Smooth muscle cell (in vitro differentiated cells): ENCODE measurements around the gene SNED1. TPM values are rescaled to one million over a fixed set of nuclear protein-coding genes. Genes with fewer than 3 reads are reported as not detected.

Experiments
- DNase-seq: peaks from one replicate; lab custom pipeline; 2025; ENCODE audit not compliant: unreplicated experiment; lab: John Stamatoyannopoulos, UW
- H2AFZ ChIP-seq: fragments of 200-600 bp; sonication (generic); 2 replicates; pipeline ENCODE4 v1.6.0; 2016; ENCODE audit warnings: antibody characterized with exemption, low read depth, mild to moderate bottlenecking
- H3F3A ChIP-seq: fragments of 200-600 bp; sonication (generic); 2 replicates; pipeline ENCODE4 v1.6.0; 2017; ENCODE audit warnings: antibody characterized with exemption, low read depth
- H3K27ac ChIP-seq: fragments of 200-600 bp; sonication (generic); 2 replicates; pipeline ENCODE4 v1.5.1; 2016; ENCODE audit warnings: low read depth, mild to moderate bottlenecking
- H3K27me3 ChIP-seq: fragments of 200-600 bp; sonication (generic); 2 replicates; pipeline ENCODE4 v1.6.1; 2016; ENCODE audit warnings: low read depth, mild to moderate bottlenecking
- H3K36me3 ChIP-seq: fragments of 200-600 bp; sonication (generic); 2 replicates; pipeline ENCODE4 v1.5.1; 2016; ENCODE audit warnings: low read depth
- H3K4me1 ChIP-seq: fragments of 200-600 bp; sonication (generic); 2 replicates; pipeline ENCODE4 v1.5.1; 2016; ENCODE audit warnings: low read depth
- H3K4me2 ChIP-seq: fragments of 200-600 bp; sonication (generic); 2 replicates; pipeline ENCODE4 v1.6.0; 2016; ENCODE audit warnings: mild to moderate bottlenecking
- H3K4me3 ChIP-seq: fragments of 200-600 bp; sonication (generic); 2 replicates; pipeline ENCODE4 v1.5.1; 2016; ENCODE audit warnings: mild to moderate bottlenecking
- H3K79me2 ChIP-seq: fragments of 200-600 bp; sonication (generic); 2 replicates; pipeline ENCODE4 v1.6.0; 2016; ENCODE audit warnings: low read depth, mild to moderate bottlenecking
- H3K9ac ChIP-seq: fragments of 200-600 bp; sonication (generic); 2 replicates; pipeline ENCODE4 v1.6.0; 2016; ENCODE audit warnings: low read depth
- H3K9me3 ChIP-seq: fragments of 200-600 bp; sonication (generic); replicated peaks from 2 replicates; pipeline ENCODE4 v1.5.1; 2016; ENCODE audit warnings: low read depth
- H4K20me1 ChIP-seq: fragments of 200-600 bp; sonication (generic); 2 replicates; pipeline ENCODE4 v1.6.0; 2016; ENCODE audit warnings: low read depth
- CTCF ChIP-seq: fragments of 200-600 bp; sonication (generic); IDR thresholded peaks from 2 replicates; pipeline ENCODE4 v1.5.1; 2017; ENCODE audit warnings: borderline replicate concordance, mild to moderate bottlenecking, antibody characterized with exemption; ENCODE audit not compliant: insufficient read depth, poor library complexity, severe bottlenecking
- WGBS: methylation state at CpG from one replicate; pipeline ENCODE4 v1.1.7; 2016; ENCODE audit warnings: low lambda C conversion rate; 5-methylcytosine and 5-hydroxymethylcytosine counted together
- polyA plus RNA-seq: library from polyadenylated mRNA; unstranded; fragments of >200 nt; fragmentation: Nextera tagmentation; extraction: Ambion mirVana; gene quantifications from 2 replicates; pipeline ENCODE4 v1.2.1, GENCODE V29; 2016
- total RNA-seq: library from RNA; depleted of rRNA; stranded (reverse); fragments of >200 nt; gene quantifications from 2 replicates; pipeline ENCODE4 v1.2.3, GENCODE V29; 2014

Gene SNED1
- total and polyA plus RNA-seq, 2 experiments from 2014 or later: 0.36 to 3.0 TPM

DNA sequence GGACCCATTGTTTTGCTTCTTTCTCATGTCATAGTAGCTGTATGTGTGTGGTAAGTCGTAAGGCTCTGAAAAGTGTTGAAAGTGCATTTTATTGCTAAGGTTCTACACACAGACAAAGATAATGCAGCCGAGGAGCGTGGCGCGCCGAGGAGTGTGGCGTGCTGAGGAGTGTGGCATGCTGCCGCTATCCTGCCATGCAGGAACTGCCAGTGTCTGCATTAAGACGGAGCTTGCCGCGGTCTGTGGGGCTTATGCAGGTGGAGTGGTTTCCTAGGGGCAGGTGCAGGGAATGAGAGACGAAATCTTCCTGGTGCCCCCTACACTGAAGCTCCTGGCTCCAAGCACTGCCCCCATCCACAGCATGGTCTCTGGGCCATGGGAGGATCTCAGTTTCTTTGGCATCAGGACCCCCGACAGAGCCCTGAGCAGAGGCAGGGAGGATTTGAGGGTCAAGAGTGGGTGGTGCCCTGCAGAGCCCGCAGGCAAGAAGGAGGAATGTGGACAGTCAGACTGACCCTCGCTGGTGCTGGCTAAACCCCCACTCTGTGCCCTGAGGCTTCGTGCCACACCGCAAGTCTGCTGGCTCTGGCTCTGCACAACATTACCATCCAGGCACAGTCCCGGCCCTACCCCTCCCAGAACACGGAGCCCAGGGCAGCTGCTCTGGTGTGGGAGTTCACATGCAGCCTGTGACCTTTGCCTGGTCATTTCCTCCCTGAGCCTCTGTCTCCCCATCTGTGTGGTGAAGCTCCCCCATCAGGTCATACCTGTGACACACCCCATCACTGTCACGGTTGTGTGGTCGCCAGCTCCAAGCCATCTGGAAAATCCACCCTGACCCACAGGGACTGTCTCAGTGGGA is 3.2 kb downstream of the SNED1 start:
- Histone ChIP-seq H3K4me2 (no peak overlapping the region), H3K79me2 (no peaks in the 10 kb centered on the region), H3F3A (no peaks in the 10 kb centered on the region), H3K4me1 (no peaks in the 10 kb centered on the region), H3K27ac (no peak overlapping the region), H3K4me3 (no peak overlapping the region), H3K9ac (no peak overlapping the region), H4K20me1 (no peaks in the 10 kb centered on the region), H3K36me3 (no peaks in the 10 kb centered on the region), H2AFZ (no peak overlapping the region), H3K9me3 (peaks cover 10% of the 10 kb centered on the region), H3K27me3 (peaks cover 8% of the 10 kb centered on the region)
- 89% methylated on average over 21 of the region's 21 CpGs for WGBS
- TF ChIP-seq CTCF: no peak
- no peak for DNase-seq

- no peak for DNase-seq
- H4K20me1 ChIP-seq: no peaks in the 10 kb centered on the region
- 90% methylated on average over 11 of the region's 11 CpGs for WGBS
These were observed 4.0 kb downstream of the SNED1 start for GRCh38 chr2:241002275-241003046.

GRCh38 chr2:241003047-241003360 is 4.6 kb downstream of the SNED1 start:
- H3K9ac ChIP-seq: no peak overlapping the region
- no peak for TF ChIP-seq CTCF
- H3K4me2 ChIP-seq: no peak overlapping the region
- H2AFZ ChIP-seq: no peak overlapping the region
- H3F3A ChIP-seq: no peaks in the 10 kb centered on the region
- no peaks in the 10 kb centered on the region for H3K4me1 ChIP-seq
- H3K4me3 ChIP-seq: no peak overlapping the region
- no peaks in the 10 kb centered on the region for H3K36me3 ChIP-seq
- no peak for DNase-seq
- peaks cover 10% of the 10 kb centered on the region for H3K9me3 ChIP-seq
- H3K27ac ChIP-seq: no peak overlapping the region
- no peaks in the 10 kb centered on the region for H4K20me1 ChIP-seq
- 94% methylated on average over 1 of the region's 7 CpGs for WGBS
- H3K79me2 ChIP-seq: no peaks in the 10 kb centered on the region
- H3K27me3 ChIP-seq: peaks cover 8% of the 10 kb centered on the region

More at GRCh38 chr2:241002275-241003046, 4.0 kb downstream of the SNED1 start:
- H3K9ac ChIP-seq: no peak overlapping the region
- no peak overlapping the region for H3K27ac ChIP-seq
- TF ChIP-seq CTCF: no peak
- peaks cover 10% of the 10 kb centered on the region for H3K9me3 ChIP-seq
- H3K4me3 ChIP-seq: no peak overlapping the region
- no peak overlapping the region for H2AFZ ChIP-seq
- no peak overlapping the region for H3K4me2 ChIP-seq
- no peaks in the 10 kb centered on the region for H3F3A ChIP-seq
- no peaks in the 10 kb centered on the region for H3K4me1 ChIP-seq
- peaks cover 8% of the 10 kb centered on the region for H3K27me3 ChIP-seq
- H3K36me3 ChIP-seq: no peaks in the 10 kb centered on the region
- no peaks in the 10 kb centered on the region for H3K79me2 ChIP-seq
